PC-3 (cell line): ENCODE measurements around the gene JOSD1.

Source experiments
- EZH2 ChIP-seq: fragments of 300-600 bp; sonication (generic); IDR thresholded peaks from one replicate; pipeline ENCODE4 v1.6.1; 2017; ENCODE audit warnings: antibody characterized with exemption, mild to moderate bottlenecking, low read length; ENCODE audit not compliant: unreplicated experiment
- EZH2phosphoT487 ChIP-seq: fragments of 300-600 bp; sonication (generic); IDR thresholded peaks from 2 replicates; pipeline ENCODE4 v1.6.1; 2018; ENCODE audit warnings: mild to moderate bottlenecking, antibody characterized with exemption, low read length, borderline replicate concordance
- TF ChIP-seq, protein P1 (sequence below): fragments of 300-600 bp; sonication (generic); conservative IDR thresholded peaks from 2 replicates; pipeline ENCODE4 v1.5.1; 2017; ENCODE audit warnings: antibody characterized with exemption, low read depth, mild to moderate bottlenecking, low read length

- no peak for TF ChIP-seq EZH2
- TF ChIP-seq, protein P1, sequence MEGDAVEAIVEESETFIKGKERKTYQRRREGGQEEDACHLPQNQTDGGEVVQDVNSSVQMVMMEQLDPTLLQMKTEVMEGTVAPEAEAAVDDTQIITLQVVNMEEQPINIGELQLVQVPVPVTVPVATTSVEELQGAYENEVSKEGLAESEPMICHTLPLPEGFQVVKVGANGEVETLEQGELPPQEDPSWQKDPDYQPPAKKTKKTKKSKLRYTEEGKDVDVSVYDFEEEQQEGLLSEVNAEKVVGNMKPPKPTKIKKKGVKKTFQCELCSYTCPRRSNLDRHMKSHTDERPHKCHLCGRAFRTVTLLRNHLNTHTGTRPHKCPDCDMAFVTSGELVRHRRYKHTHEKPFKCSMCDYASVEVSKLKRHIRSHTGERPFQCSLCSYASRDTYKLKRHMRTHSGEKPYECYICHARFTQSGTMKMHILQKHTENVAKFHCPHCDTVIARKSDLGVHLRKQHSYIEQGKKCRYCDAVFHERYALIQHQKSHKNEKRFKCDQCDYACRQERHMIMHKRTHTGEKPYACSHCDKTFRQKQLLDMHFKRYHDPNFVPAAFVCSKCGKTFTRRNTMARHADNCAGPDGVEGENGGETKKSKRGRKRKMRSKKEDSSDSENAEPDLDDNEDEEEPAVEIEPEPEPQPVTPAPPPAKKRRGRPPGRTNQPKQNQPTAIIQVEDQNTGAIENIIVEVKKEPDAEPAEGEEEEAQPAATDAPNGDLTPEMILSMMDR = no peak
- TF ChIP-seq EZH2phosphoT487 = no peak
Measured at GRCh38 chr22:38696606-38697424, 3.9 kb downstream of the JOSD1 start.
